ENCODE measurements around the gene SHROOM3. TPM values are rescaled to one million over a fixed set of nuclear protein-coding genes. Genes with fewer than 3 reads are reported as not detected.

SHROOM3 gene
- total RNA-seq, 6 experiments from 2014 or later, result 15.2 to 35.8 (median 29.9) TPM

- no peaks in the 10 kb centered on the region for H3K36me3 ChIP-seq
- intact Hi-C loops (cut with DNase I), result loop anchor here in 1 of 2 donors (10.0 kb wide), 1 partner anchor 52 kb away; no protein-coding TSS in a partner anchor
- WGBS (ENCODE audit: insufficient coverage, low coverage, low lambda C conversion rate, missing lambda C conversion rate), result 75% methylated on average over 3 of the region's 3 CpGs
These were observed 7.8 kb downstream of the SHROOM3 start for GRCh38 chr4:76442807-76443206.

GRCh38 chr4:76443376-76443775 is 8.3 kb downstream of the SHROOM3 start:
- ATAC-seq, result no peak
- no peak overlapping the region for H3K27ac ChIP-seq
- intact Hi-C loops (cut with DNase I), result loop anchor here in 1 of 2 donors (10.0 kb wide), 1 partner anchor 51 kb away; no protein-coding TSS in a partner anchor
- no peaks in the 10 kb centered on the region for H3K27me3 ChIP-seq
- WGBS (ENCODE audit: insufficient coverage, low coverage, low lambda C conversion rate, missing lambda C conversion rate), result 91% methylated on average over 1 of the region's 1 CpG
- H3K36me3 ChIP-seq, result no peaks in the 10 kb centered on the region
- peaks cover 0 to 8% (median 4%) of the 10 kb centered on the region in 4 donors for H3K4me1 ChIP-seq
- no peak for DNase-seq
- H3K9me3 ChIP-seq, result no peaks in the 10 kb centered on the region
- TF ChIP-seq POLR2A (IDR thresholded peaks at IDR 0.05) (no peak), CTCF (IDR thresholded peaks at IDR 0.05) (no peak)
- no peak overlapping the region for H3K4me3 ChIP-seq

More at GRCh38 chr4:76442807-76443206, 7.8 kb downstream of the SHROOM3 start:
- DNase-seq (no peak), ATAC-seq (no peak)
- no peak for TF ChIP-seq CTCF (IDR thresholded peaks at IDR 0.05)
- no peak for TF ChIP-seq POLR2A (IDR thresholded peaks at IDR 0.05)
- no peaks in the 10 kb centered on the region for H3K9me3 ChIP-seq
- H3K27me3 ChIP-seq, result no peaks in the 10 kb centered on the region
- H3K4me3 ChIP-seq, result no peak overlapping the region
- peaks cover 0 to 3% (median under 1%) of the 10 kb centered on the region in 4 donors for H3K4me1 ChIP-seq
- no peak overlapping the region for H3K27ac ChIP-seq

- intact Hi-C loops (cut with DNase I), result loop anchor here in 1 of 2 donors (10.0 kb wide), 1 partner anchor 49 kb away; no protein-coding TSS in a partner anchor
- 79% methylated on average over 2 of the region's 2 CpGs for WGBS (ENCODE audit: insufficient coverage, low coverage, low lambda C conversion rate, missing lambda C conversion rate)
- H3K4me3 ChIP-seq, result no peak overlapping the region
These were observed 10.9 kb downstream of the SHROOM3 start for GRCh38 chr4:76445911-76446310.

GRCh38 chr4:76447393-76447851 is 12.4 kb downstream of the SHROOM3 start:
- no peak overlapping the region for H3K4me3 ChIP-seq
- 36% methylated on average over 1 of the region's 1 CpG for WGBS (ENCODE audit: insufficient coverage, low coverage, low lambda C conversion rate, missing lambda C conversion rate)
- no peak for DNase-seq
- no peaks in the 10 kb centered on the region for H3K27me3 ChIP-seq
- ATAC-seq, result no peak
- peak overlapping the region in 1 of 3 donors; percentile 47 for H3K27ac ChIP-seq
- no peak for TF ChIP-seq CTCF (IDR thresholded peaks at IDR 0.05)
- no peak for TF ChIP-seq POLR2A (IDR thresholded peaks at IDR 0.05)
- intact Hi-C loops (cut with DNase I), result loop anchor here in 1 of 2 donors (10.0 kb wide), 1 partner anchor 47 kb away; no protein-coding TSS in a partner anchor
- peaks cover 0 to 35% (median 14%) of the 10 kb centered on the region in 4 donors for H3K4me1 ChIP-seq
- no peaks in the 10 kb centered on the region for H3K9me3 ChIP-seq
- no peaks in the 10 kb centered on the region for H3K36me3 ChIP-seq

More at GRCh38 chr4:76445911-76446310, 10.9 kb downstream of the SHROOM3 start:
- Histone ChIP-seq H3K4me1 (peaks cover 0 to 30% (median 11%) of the 10 kb centered on the region in 4 donors), H3K27ac (no peak overlapping the region), H3K27me3 (no peaks in the 10 kb centered on the region), H3K9me3 (no peaks in the 10 kb centered on the region), H3K36me3 (no peaks in the 10 kb centered on the region)
- TF ChIP-seq POLR2A (IDR thresholded peaks at IDR 0.05) (no peak), CTCF (IDR thresholded peaks at IDR 0.05) (no peak)
- no peak for DNase-seq
- no peak for ATAC-seq
